HL-60/S4 treated with retinoic acid at 250 ng/mL for 4 days and 3 days (cell line): Measurements from ENCODE around the gene RPS15.
"Not testable (repeated sequence)": the region's sequence is repeated elsewhere in the genome, so short reads cannot be mapped to it uniquely, and the experiment has no call there.

Experiments used
- in situ Hi-C: fragments of 300-500 bp; cut with MboI; formaldehyde crosslinking; loops from 2 replicates; pipeline ENCODE4 v1.7.0; 2022; ENCODE audit warnings: low sequenced_read_pairs

The RPS15 gene

GRCh38 chr19:1418951-1419738, 19.1 kb upstream of the RPS15 start:
- in situ Hi-C loops = no loop called here

- in situ Hi-C loops = not testable (repeated sequence)
Measured at GRCh38 chr19:1420085-1420484, 18.1 kb upstream of the RPS15 start.

DNA sequence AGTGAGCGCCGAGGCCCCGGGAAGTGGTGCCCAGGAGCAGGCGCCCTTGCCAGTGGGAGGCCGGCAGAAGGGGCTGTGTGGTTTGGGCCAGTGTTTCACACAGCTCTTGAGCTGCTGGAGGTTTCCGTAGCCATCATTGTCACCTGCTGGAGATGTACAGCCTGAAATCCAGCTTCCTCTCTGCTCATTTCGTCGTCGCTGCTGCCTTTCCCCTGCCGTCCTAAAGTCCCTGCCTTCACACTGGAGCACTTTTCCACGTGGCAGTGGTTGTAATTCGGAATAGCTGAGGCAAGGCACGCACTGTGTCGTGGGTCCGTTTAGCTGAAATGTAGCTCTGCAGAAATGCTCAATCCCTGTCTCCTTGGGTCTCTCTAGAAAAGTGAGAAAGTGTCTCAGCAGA, 17.6 kb upstream of the RPS15 start:
- in situ Hi-C loops = no loop called here

GRCh38 chr19:1421218-1421957, 16.8 kb upstream of the RPS15 start:
- in situ Hi-C loops = no loop called here

DNA sequence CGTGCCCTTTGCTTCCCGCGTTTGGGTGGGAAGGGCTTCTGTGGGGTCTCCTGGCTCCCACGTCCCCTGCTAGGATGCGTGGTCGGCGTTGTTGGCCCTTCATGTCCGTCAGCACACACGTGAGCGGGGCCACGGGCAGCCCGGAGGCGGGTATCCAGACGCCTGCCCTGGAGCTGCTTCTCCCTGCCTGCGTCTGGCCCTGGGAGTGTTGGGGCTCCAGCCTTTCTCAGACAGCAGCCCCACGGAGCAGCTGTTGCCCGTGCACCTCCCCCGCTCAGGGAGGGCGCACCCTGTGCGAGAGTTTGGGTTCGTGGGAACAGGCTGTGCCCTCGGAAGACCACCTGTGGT, 16.3 kb upstream of the RPS15 start:
- in situ Hi-C loops = no loop called here

- in situ Hi-C loops = no loop called here
Measured at GRCh38 chr19:1422360-1422759, 15.8 kb upstream of the RPS15 start.

DNA sequence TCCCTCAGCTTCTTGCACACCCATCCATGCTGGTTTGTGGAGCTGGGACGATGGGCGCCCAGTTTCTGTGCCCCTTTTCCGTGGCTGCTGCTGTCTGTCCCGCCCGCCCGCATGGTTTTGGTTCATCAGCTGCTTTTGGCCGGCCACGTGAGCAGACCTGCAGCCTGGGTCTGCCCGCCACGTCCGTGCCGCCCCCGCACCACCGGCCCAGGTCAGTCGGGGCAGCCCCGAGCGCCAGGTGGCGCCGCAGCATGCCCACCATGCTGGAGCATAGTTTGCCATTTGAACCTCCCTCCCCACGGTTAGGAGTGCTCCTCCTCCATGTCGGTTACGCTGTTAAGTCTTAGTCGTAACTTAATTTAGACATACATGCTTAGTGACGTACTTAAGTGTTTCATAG, 15.3 kb upstream of the RPS15 start:
- in situ Hi-C loops = no loop called here

- in situ Hi-C loops = no loop called here
Measured at GRCh38 chr19:1423436-1424191, 14.6 kb upstream of the RPS15 start.

DNA sequence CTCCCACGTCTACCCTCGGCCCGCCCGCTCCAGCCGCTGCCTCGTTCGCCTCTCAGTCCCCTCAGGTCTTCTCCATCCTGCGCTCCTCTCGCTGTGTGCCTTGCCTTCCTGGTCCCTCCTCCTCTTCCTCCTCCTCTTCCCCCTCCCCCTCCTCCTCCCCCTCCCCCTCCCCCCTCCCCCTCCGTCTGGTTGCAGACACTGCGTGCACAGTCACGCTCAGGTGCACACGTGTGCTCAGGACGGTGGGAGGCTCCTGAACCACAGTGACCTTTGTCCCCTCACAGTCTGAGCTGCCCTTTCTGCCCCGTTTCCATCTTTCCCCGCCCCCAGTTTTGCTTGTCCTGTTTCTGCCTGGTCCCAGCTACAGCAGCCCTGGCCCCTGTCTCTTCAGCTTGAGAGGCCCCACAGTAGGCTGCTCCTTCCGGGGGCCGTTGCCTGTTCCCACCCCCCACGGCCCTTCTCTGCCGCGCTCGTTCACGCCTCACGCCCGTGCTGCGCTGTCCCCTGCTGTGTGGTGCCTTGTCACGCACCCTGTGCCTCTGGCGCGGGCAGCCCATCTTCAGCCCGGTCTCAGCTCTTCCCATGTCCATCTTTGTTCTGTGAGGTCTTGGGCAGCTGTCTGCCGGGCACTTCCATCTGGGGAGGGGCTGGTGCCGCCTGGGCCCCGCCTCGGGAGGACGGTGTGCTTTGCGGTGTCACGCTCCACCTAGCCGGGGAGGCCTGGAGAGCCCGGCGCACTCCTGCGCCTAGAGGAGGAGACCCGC, 13.8 kb upstream of the RPS15 start:
- in situ Hi-C loops = no loop called here

GRCh38 chr19:1425102-1425837, 12.9 kb upstream of the RPS15 start:
- in situ Hi-C loops = no loop called here

GRCh38 chr19:1425902-1426301, 12.3 kb upstream of the RPS15 start:
- in situ Hi-C loops = no loop called here

- in situ Hi-C loops = no loop called here
Measured at GRCh38 chr19:1426736-1427135, 11.5 kb upstream of the RPS15 start.

DNA sequence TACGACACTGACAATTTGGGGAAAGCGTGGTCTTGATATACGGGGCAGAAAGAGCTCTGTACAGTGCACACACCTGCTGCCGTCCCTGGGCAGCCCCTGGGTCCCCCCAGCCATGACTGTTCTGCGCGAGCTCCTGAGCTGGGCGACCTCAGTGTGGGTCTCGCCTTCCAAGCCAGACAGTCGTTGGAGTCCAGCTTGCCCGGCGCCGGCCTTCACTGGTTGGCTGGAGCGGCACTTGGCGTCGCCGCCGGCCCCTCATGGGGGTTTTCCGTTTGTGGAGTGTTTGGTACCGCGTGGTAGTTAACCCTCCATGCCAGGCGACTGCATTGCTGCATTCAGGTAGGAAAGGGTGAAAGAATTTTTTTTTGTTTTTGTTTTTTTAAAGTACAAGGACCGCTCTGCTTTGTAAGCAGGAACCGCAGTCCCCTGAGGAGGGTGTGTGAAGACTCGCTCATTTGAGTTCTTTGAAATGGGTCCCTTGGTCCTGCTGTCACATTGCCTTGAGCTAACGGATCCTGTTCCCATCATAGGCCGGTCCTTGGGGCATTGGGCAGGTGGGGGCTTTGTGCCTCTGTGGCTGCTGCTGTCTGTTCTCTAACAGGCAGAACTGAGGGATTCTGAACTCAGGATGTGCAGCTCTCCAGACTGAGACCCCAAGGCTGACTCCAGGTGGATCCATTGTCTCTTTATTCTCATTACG, 10.8 kb upstream of the RPS15 start:
- in situ Hi-C loops = no loop called here

DNA sequence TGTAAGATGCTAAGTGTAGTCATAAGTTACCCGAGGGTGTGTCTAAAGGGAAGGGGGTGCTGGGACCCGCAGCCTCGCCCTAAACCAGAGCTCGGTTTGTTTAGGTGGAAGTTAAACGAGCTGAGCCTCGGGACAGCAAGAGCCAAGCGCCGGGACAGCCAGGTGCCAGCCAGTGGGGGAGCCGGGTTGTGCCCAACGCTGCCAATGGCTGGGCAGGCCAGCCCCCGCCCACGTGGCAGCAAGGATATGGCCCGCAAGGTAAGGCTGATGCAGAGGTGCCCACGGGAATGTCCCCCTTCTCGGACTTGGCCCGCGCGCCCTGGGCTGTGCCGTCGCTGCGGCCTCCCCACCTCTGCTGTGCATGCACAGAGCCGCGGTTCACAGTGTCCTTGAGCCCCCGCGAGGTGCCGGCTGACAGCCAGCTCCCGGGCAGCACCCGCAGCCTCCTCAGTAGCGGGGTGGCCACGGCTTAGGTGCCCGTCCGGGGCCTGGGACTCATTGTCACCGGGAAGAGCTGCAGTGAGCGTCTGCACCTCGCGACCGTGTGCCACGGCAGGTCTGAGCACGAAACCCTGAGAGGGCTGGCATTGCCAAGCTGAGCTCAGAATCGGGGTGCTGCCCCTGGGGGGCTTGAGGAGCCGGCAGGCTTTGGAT, 9.3 kb upstream of the RPS15 start:
- in situ Hi-C loops = no loop called here

- in situ Hi-C loops = no loop called here
Measured at GRCh38 chr19:1429750-1430149, 8.4 kb upstream of the RPS15 start.

DNA sequence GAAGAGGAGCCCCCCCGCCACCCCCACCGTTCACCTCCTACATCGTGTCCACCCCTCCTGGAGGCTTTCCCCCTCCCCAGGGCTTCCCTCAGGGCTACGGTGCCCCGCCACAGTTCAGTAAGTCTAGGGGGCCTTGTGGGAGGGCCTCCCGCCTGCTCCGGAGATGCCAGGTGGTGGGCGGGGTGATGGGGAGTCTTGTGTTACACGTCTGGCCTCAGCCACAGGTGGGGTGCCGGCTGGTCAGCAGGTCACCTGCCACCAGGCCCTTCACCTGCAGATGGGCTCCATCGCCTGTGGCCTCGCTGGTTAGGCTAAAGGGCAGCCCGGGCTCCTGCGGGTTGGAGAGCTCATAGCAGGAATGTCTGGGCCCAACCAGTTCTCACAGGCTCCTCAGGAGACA, 8.0 kb upstream of the RPS15 start:
- in situ Hi-C loops = no loop called here

GRCh38 chr19:1431759-1432506, 6.3 kb upstream of the RPS15 start:
- in situ Hi-C loops = no loop called here

GRCh38 chr19:1432507-1432887, 5.7 kb upstream of the RPS15 start:
- in situ Hi-C loops = no loop called here
